ENCODE results near the gene FES.
"Not testable (repeated sequence)": the region's sequence is repeated elsewhere in the genome, so short reads cannot be mapped to it uniquely, and the experiment has no call there.

Gene FES

DNA sequence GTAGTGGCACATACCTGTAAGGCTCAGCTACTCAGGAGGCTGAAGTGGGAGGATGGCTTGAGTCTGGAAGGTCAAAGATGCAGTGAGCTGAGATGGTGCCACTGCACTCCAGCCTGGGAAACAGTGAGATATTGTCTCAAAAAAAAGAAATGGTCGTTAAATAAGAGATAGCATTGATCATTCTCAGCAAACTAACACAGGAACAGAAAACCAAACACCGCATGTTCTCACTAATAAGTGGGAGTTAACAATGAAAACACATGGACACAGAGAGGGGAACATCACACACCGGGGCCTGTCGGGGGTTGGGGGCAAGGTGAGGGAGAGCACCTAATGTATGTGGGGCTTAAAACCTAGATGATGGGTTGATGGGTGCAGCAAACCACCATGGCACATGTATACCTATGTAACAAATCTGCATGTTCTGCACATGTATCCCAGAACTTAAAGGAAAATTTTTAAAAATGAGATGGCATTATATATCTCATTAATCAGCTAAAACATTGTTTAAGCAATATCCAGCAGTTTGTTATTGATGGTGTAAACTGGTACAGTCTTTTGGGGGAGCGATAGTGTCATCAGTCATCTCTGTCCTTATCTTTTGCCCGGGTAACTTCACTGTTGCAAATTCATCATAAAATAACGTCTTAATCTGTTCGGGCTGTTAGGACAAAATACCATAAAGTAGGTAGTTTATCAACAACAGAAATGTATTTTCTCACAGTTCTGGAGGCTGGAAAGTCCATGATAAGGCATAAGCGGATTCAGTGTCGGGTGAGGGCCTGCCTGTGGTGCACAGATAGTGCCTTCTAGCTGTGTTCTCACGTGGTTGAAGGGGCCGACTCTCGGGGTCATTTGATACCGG, 17.1 kb downstream of the FES start:
- H3K4me3 ChIP-seq (ENCODE audit: low read length): peak overlapping the region; percentile 70
- TF ChIP-seq ZNF274 (IDR thresholded peaks at IDR 0.05; ENCODE audit: low read depth, low read length): no peak

GRCh38 chr15:90902040-90902839, 17.9 kb downstream of the FES start:
- TF ChIP-seq ZNF274 (IDR thresholded peaks at IDR 0.05; ENCODE audit: low read depth, low read length): no peak
- peak overlapping the region; percentile 70 for H3K4me3 ChIP-seq (ENCODE audit: low read length)

- peak within 1 kb of the TSS; percentile 70 for H3K4me3 ChIP-seq (ENCODE audit: low read length)
- no peak for TF ChIP-seq ZNF274 (IDR thresholded peaks at IDR 0.05; ENCODE audit: low read depth, low read length)
These were observed 18.8 kb downstream of the FES start, which contains the start of gene MAN2A2 for GRCh38 chr15:90902840-90903732. TSS of gene MAN2A2 (plus strand) at chr15:90903302. CDS start at chr15:90904208, 906 bp downstream.

- H3K4me3 ChIP-seq (ENCODE audit: low read length): peak overlapping the region; percentile 70
- no peak for TF ChIP-seq ZNF274 (IDR thresholded peaks at IDR 0.05; ENCODE audit: low read depth, low read length)
These were observed 19.6 kb downstream of the FES start for GRCh38 chr15:90903733-90904536.

DNA sequence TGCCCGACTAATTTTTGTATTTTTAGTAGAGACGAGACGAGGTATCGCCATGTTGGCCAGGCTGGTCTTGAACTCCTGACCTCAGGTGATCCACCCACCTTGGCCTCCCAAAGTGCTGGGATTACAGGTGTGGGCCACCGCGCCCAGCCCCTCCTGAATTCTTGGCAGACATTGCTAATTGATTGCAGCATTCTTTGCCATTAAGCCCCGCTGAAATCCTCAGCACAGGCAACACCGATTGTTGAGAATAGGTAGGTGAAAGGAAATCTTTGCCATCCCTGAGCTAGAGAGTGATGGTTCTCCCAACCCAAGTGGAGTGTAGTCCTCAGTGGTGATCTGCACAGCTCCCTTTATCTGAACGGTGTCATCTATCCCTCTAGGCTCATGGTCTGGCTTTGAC, 20.4 kb downstream of the FES start:
- no peak overlapping the region for H3K4me3 ChIP-seq (ENCODE audit: low read length)
- no peak for TF ChIP-seq ZNF274 (IDR thresholded peaks at IDR 0.05; ENCODE audit: low read depth, low read length)

- no peak for TF ChIP-seq ZNF274 (IDR thresholded peaks at IDR 0.05; ENCODE audit: low read depth, low read length)
- H3K4me3 ChIP-seq (ENCODE audit: low read length): no peak overlapping the region
These were observed 21.2 kb downstream of the FES start for GRCh38 chr15:90905306-90906180.

DNA sequence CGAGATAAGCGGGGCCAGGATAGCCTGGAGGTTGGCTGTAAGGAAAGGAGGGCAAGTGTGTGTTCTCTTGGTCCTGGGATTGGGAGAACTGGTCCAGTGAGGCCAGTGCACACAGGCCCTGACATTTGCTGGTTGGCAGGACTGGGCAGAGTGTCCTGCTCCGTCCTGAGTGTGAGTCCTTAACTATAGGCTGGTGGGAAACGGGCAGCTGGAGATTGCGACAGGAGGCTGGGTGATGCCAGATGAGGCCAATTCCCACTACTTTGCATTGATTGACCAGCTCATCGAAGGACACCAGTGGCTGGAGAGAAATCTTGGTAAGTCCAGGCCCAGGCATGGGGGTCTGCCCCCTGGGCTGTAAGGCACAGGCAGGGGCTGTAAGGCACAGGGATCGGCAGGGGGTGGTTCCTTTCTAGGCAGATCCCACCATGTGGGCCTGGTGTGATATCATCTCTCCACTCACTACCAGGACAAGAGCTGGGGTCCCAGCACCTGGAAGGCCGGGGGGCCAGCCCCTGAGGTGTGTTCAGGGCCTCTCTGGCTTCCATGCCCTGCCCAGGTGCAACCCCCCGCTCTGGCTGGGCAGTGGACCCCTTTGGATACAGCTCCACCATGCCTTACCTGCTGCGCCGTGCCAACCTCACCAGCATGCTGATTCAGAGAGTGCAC, 22.0 kb downstream of the FES start:
- no peak for TF ChIP-seq ZNF274 (IDR thresholded peaks at IDR 0.05; ENCODE audit: low read depth, low read length)
- H3K4me3 ChIP-seq (ENCODE audit: low read length): no peak overlapping the region

- H3K4me3 ChIP-seq (ENCODE audit: low read length): no peak overlapping the region
These were observed 22.9 kb downstream of the FES start for GRCh38 chr15:90907051-90907660.

GRCh38 chr15:90907838-90908507, 23.7 kb downstream of the FES start:
- H3K4me3 ChIP-seq (ENCODE audit: low read length): no peak overlapping the region
- TF ChIP-seq ZNF274 (IDR thresholded peaks at IDR 0.05; ENCODE audit: low read depth, low read length): no peak

More at GRCh38 chr15:90907051-90907660, 22.9 kb downstream of the FES start:
- TF ChIP-seq ZNF274 (IDR thresholded peaks at IDR 0.05; ENCODE audit: low read depth, low read length): no peak

DNA sequence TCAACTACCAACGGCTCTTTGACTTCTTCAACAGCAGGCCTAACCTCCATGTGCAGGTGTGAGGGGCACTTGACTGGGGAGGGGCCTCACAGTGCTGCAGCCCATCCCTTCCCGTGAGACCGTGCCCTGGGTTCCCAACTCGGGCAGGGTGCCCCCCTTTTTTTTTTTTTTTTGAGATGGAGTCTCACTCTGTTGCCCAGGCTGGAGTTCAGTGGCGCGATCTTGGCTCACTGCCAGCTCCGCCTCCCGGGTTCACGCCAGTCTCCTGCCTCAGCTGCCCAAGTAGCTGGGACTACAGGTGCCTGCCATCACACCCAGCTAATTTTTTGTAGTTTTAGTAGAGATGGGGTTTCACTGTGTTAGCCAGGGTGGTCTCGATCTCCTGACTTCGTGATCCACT, 25.1 kb downstream of the FES start:
- not testable (repeated sequence) for H3K4me3 ChIP-seq (ENCODE audit: low read length)

DNA sequence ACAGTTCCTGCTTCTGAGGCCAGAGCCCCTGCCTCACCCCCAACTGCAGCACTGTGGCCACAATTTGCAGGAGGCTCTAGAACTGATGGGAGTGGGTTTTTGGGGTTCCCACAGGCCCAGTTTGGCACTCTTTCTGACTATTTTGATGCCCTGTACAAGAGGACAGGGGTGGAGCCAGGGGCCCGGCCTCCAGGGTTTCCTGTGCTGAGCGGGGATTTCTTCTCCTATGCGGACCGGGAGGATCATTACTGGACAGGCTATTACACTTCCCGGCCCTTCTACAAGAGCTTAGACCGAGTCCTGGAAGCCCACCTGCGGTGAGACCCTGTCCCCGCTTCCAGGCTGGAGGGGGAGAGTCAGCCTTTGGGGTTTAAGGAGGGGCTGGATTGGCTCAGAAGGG, 25.7 kb downstream of the FES start:
- no peak overlapping the region for H3K4me3 ChIP-seq (ENCODE audit: low read length)
- TF ChIP-seq ZNF274 (IDR thresholded peaks at IDR 0.05; ENCODE audit: low read depth, low read length): no peak
